ENCODE results near the gene SND1.

SND1 gene

GRCh38 chr7:127766831-127767459 lies 115.0 kb downstream of the SND1 start:
- no peak for DNase-seq (ENCODE audit: low read depth in 2 of 2)

DNA sequence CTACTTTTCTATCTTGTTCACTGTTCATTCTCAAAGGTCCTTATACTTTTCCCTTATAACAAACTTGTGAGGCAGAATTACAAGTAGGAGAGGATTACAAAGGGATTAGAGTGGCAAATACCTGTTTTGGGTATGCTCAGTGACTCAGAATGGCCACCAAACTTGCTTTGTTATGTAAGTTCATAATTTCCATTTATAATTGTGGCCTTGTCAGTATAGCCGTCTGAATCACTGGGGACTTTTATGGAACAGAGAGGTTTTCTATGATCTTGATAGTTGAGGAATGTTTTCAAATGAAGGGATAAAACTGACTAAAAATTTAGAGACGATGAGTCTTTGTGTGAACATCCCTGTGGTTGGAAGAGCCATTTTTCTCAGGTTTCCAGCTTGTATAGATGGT lies 116.2 kb downstream of the SND1 start:
- no peak for DNase-seq (ENCODE audit: low read depth in 2 of 2)

- no peak for DNase-seq (ENCODE audit: low read depth in 2 of 2)
These were observed 117.1 kb downstream of the SND1 start for GRCh38 chr7:127769137-127769536.

DNA sequence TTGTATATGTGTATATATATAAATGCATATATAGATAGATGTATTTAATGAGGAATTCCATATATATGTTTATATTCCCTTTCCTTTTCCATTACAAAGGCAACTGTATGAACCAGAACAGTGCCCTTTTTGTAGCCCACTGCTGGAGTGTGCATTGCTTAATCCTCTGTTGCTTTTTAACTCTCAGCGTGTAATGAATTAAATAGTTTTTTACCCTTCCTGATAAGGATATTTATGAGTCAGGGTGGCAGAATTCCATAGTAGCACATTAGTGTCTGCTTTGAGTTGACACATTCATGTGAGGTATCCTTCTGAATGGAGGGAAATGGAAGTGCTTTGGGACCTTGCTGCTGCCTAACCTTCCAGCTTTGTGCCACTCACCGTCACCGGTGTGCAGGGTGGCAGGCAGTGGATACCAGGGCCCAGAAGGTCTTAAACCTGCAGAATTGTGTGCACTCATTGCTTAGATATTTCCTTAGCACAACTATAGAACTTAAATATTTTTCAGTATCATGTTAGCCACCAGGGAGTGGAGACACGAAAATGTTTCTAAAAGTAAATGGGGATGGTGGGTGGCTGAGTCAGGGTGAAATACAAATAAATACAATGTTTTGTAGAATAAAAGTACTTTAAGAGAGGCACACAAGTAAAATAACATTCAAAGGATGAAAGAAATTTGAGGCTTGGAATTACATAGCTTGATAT lies 117.9 kb downstream of the SND1 start:
- DNase-seq (ENCODE audit: low read depth in 2 of 2), result no peak

DNA sequence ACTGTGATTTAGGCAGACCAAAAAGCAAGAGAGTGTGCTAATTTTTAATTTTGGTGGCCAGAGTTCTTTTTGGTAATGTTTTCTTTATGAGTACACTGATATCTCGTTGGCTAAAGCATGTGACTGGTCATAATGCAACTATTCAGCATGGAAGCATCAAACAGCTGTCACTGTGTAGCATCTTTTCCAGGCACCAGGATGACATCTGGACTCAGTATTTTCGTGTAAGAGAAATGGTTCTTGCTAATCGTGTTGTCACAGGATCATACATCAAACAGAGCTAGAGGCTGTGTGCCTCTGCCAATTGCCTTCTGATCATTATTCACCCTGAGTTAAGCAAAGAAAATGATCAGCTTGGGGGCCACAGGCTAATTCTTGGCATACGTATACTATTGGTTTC lies 118.9 kb downstream of the SND1 start:
- DNase-seq (ENCODE audit: low read depth in 2 of 2), result no peak

GRCh38 chr7:127771707-127772106 lies 119.7 kb downstream of the SND1 start:
- DNase-seq (ENCODE audit: low read depth in 2 of 2), result no peak

- DNase-seq (ENCODE audit: low read depth in 2 of 2), result no peak
These were observed 124.9 kb downstream of the SND1 start for GRCh38 chr7:127776776-127777386.

DNA sequence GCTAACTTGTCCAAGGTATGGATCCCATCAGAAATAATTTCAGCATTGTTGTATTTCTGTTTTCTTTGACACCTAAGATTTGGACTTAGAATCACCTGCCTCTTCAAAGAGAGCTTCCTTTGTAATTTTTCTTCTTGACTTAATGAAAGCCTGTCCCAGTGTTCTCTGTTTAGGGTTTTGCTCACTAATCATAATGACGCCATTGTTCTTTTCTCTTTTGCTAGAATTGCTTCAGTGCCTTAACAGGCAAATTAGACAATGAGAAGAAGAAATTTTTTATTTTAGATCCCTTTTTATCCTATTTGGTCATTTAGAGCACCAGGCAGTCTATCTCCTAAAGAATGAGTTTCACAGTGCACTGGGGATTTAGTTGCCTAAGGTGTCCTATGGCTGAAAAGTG lies 128.5 kb downstream of the SND1 start:
- no peak for DNase-seq (ENCODE audit: low read depth in 2 of 2)

DNA sequence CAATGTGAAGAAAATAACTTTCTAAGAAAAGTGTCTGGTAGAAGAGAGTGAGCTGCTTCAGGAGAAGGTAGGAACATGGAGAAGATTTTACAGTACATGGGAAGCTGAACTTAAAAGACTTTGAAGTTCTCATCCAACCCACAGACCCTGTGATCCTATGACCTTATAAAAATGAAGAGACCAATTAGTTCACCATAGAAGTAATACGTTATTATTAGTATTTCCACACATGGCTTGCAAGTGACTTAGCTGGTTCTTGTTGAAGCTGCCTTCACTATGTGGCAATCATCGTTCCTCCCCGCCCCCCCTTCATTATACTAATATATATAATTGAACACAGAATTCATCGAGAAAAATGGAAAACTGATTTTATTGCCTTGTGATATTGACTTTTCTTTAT lies 129.1 kb downstream of the SND1 start:
- DNase-seq (ENCODE audit: low read depth in 2 of 2), result no peak

DNA sequence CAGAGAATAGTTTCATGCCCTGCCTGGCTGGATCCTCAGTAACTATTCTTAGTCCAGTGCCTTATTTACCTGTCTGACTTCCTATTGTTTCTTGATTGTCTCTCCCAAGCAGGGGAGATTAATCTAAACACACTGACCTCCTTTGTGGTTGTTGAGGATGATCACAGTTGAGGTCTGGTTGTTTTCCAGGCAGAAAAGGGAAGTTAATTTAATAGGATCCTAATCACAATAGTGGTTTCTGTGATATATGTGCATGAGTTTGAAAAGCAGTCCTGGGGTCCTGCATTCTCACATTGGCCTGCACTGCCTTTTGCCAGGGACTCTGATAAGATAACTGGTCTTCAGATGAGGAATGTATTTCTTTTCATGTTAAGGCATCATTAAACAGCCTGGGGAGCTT lies 130.1 kb downstream of the SND1 start:
- no peak for DNase-seq (ENCODE audit: low read depth in 2 of 2)

GRCh38 chr7:127782654-127783559 lies 130.9 kb downstream of the SND1 start:
- DNase-seq (ENCODE audit: low read depth in 2 of 2), result no peak

DNA sequence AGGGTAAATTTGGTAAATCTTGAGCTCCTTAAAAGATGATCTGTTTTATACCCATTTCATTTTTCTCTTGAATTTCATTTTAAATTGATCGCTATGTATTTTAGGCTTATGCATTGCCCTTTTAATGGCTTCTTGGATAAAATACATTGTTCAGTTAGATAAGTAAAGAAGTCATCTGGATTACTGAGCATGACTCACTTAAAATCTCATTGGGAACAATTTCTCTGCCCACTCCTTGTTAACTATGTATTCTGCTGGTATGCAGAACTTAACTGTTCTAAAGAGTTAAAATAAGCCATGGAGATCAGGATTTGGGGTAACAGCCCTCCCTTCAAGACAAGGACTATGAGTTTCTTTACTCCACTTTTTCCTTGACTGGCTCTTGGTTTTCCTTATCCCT lies 134.2 kb downstream of the SND1 start:
- no peak for DNase-seq (ENCODE audit: low read depth in 2 of 2)

- no peak for DNase-seq (ENCODE audit: low read depth in 2 of 2)
These were observed 137.0 kb downstream of the SND1 start for GRCh38 chr7:127789031-127789430.

DNA sequence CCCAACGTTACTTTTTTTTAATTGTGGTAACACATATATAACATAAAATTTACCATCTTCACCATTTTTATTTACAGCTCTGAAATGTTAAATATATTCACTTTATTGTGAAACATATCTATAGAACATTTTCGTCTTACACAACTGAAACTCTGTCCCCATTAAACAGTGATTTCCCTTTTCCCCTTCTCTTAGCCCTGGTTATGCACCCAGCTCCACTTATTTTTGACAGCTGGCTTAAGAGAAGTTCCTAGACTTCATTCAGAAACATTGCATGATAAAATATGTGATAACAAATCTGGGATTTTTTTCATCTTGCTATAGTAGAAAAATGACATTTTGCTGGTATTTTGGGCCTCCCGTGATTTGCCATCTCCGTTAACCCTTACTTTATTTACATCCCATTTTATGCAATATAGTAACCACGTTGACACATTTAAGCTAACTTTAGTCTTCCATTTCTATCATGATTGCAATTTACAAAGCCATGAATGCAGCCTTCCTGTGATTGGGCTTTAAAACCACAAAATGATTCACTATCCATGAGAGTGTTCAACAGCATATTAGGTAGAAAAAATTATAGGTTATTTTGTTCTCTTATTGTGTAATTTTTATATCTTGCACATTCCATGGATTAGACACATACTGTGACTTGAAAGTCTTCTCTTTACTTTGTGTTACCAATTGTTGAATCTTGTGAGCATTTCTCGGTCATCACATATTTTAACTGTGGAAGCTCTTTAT lies 139.6 kb downstream of the SND1 start:
- no peak for DNase-seq (ENCODE audit: low read depth in 2 of 2)

GRCh38 chr7:127792528-127793342 lies 140.7 kb downstream of the SND1 start:
- DNase-seq (ENCODE audit: low read depth in 2 of 2), result peak in 1 of 2 donors; percentile 15

GRCh38 chr7:127793582-127793981 lies 141.6 kb downstream of the SND1 start:
- DNase-seq (ENCODE audit: low read depth in 2 of 2), result no peak

DNA sequence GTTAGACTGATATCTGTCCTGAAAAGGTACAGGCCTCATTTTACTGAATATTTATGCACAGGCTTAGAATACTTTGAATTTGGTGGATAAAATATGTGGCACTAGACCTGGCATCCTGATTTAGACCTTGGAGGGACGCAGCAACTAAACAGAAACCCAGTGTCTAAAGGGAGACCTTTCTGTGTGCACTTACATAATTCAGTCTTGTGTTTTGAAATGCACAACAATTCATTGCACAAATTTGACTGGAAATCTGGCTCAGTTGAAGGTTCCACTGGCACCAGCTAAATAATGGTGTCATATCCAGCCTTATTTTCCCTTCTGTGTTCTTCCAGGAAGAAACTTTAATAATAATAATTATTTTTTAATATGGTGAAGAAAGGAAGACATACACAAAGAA lies 142.1 kb downstream of the SND1 start:
- no peak for DNase-seq (ENCODE audit: low read depth in 2 of 2)

DNA sequence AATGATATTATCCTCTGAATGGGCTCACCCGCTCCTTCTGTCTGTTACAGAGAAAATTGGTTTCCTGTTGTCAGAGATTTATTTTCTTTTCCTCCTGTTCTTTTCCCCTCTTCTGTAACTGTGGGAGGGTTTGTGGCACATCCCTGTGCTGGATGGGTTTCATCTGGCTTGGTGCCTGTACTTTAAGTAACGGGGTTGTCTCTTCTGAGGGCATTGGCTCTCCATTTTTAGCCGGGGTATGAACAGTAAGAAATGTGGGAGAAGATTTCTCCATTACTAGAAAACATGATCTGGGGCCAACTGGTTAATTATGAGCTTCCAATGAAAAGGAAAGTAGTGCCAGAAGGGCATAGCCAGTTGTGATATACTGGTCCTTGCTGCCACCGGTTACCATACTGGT lies 142.6 kb downstream of the SND1 start:
- no peak for DNase-seq (ENCODE audit: low read depth in 2 of 2)

DNA sequence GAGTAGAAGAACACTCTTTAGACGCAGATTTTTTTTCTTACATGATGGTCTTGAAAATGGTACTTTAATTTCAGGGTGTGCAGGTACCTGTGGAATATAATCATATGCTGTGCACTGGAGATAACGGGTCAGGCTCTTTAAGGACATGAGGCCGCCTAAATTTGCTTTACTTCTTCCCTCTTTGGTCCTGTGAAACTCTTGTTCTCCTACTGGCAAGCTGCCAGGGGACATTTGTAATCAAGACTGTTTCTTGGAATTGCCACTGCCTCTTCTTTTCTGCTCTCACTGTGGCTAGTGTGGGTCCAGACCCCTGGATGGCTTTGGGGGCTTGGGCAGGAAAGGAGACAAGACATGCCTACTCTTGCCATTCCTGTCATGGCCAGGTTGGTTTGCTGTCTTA lies 146.0 kb downstream of the SND1 start:
- DNase-seq (ENCODE audit: low read depth in 2 of 2), result no peak

GRCh38 chr7:127798769-127799372 lies 146.9 kb downstream of the SND1 start:
- no peak for DNase-seq (ENCODE audit: low read depth in 2 of 2)

All from activated CD4-positive, alpha-beta T cell treated with anti-CD3 and anti-CD28 coated beads for 24 hours (primary cell).